IMR-90 (cell line): Measurements from ENCODE around the gene UBN1. TPM values are rescaled to one million over a fixed set of nuclear protein-coding genes. Genes with fewer than 3 reads are reported as not detected.

Experiments used
- ATAC-seq: fragments of 200-7000 bp; cut with Tn5 transposase; 2 replicates; pipeline ENCODE4 v1.9.1; 2020; ENCODE audit warnings: low read depth, mild to moderate bottlenecking, moderate library complexity
- BruUV-seq: library from RNA; stranded (reverse); fragments of 400-500 nt; replicated peaks from 2 replicates; lab custom pipeline; 2021; lab: Mats Ljungman, UMichigan
- CTCF ChIA-PET: fragments of 300-600 bp; formaldehyde crosslinking; extraction: SDS; loops from one replicate; lab custom pipeline; 2021; ENCODE audit warnings: antibody characterized with exemption; lab: Yijun Ruan, JAX
- POLR2A ChIA-PET: fragments of 300-600 bp; sonication (Branson Sonifier 250); formaldehyde crosslinking; loops from one replicate; lab custom pipeline; 2022; ENCODE audit warnings: antibody characterized with exemption; ENCODE audit not compliant: unreplicated experiment; lab: Charles Lee
- DNase-seq: peaks from one replicate; pipeline ENCODE4 v3.0.0; 2013
- H2AFZ ChIP-seq: replicated peaks from 2 replicates; pipeline ENCODE3; 2013; ENCODE audit warnings: low read length, mild to moderate bottlenecking; ENCODE audit not compliant: poor library complexity
- H2AK5ac ChIP-seq: 2 replicates; pipeline ENCODE4 v1.6.1; 2013; ENCODE audit warnings: low read depth, low read length, inconsistent platforms
- H2AK9ac ChIP-seq: replicated peaks from 2 replicates; pipeline ENCODE3; 2013; ENCODE audit warnings: mild to moderate bottlenecking, low read depth, low read length, moderate library complexity; ENCODE audit not compliant: poor library complexity
- H2BK120ac ChIP-seq: 2 replicates; pipeline ENCODE4 v1.6.1; 2013; ENCODE audit warnings: low read depth, low read length, inconsistent platforms
- H2BK15ac ChIP-seq: 3 replicates; pipeline ENCODE4 v1.6.1; 2013; ENCODE audit warnings: low read depth, low read length, inconsistent platforms
- H2BK20ac ChIP-seq: 2 replicates; pipeline ENCODE4 v1.6.1; 2013; ENCODE audit warnings: low read depth, mild to moderate bottlenecking, inconsistent platforms, low read length, moderate library complexity
- H2BK5ac ChIP-seq: 2 replicates; pipeline ENCODE4 v1.6.1; 2013; ENCODE audit warnings: mild to moderate bottlenecking, low read depth, low read length, inconsistent platforms; ENCODE audit not compliant: poor library complexity, severe bottlenecking
- H3K14ac ChIP-seq: replicated peaks from 2 replicates; pipeline ENCODE4 v1.6.1; 2013; ENCODE audit warnings: low read depth, low read length, inconsistent platforms
- H3K18ac ChIP-seq: 2 replicates; pipeline ENCODE4 v1.6.1; 2013; ENCODE audit warnings: low read depth, low read length, control low read depth
- H3K23ac ChIP-seq: 2 replicates; pipeline ENCODE4 v1.6.1; 2013; ENCODE audit warnings: low read depth, low read length, inconsistent platforms
- H3K27ac ChIP-seq: 2 replicates; pipeline ENCODE4 v1.5.1; 2013; ENCODE audit warnings: mild to moderate bottlenecking, control low read depth, low read length; ENCODE audit not compliant: insufficient read depth
- H3K27me3 ChIP-seq: 2 replicates; pipeline ENCODE4 v1.6.1; 2013; ENCODE audit warnings: low read length; ENCODE audit not compliant: control insufficient read depth, insufficient read depth
- H3K36me3 ChIP-seq: 2 replicates; pipeline ENCODE4 v1.6.1; 2013; ENCODE audit warnings: low read length, mixed read lengths; ENCODE audit not compliant: control insufficient read depth, insufficient read depth
- H3K4ac ChIP-seq: 2 replicates; pipeline ENCODE4 v1.6.1; 2013; ENCODE audit warnings: low read depth, low read length, inconsistent platforms
- H3K4me1 ChIP-seq: 2 replicates; pipeline ENCODE4 v1.6.1; 2013; ENCODE audit warnings: low read length, mixed read lengths; ENCODE audit not compliant: control insufficient read depth, insufficient read depth
- H3K4me2 ChIP-seq: 2 replicates; pipeline ENCODE4 v1.6.1; 2013; ENCODE audit warnings: low read depth, mild to moderate bottlenecking, control low read depth, low read length, moderate library complexity
- H3K4me3 ChIP-seq: 2 replicates; pipeline ENCODE4 v1.5.1; 2013; ENCODE audit warnings: low read depth, mild to moderate bottlenecking, control low read depth, low read length, moderate library complexity; ENCODE audit not compliant: insufficient read depth
- H3K56ac ChIP-seq: 2 replicates; pipeline ENCODE4 v1.6.1; 2013; ENCODE audit warnings: low read length, inconsistent platforms; ENCODE audit not compliant: insufficient read depth; ENCODE audit errors: extremely low read depth
- H3K79me1 ChIP-seq, 2 experiments: 2 replicates each; pipeline ENCODE4 v1.6.1; 2013; ENCODE audit warnings: low read length in 2 of 2, inconsistent platforms in 1 of 2, low read depth in 1 of 2
- H3K9ac ChIP-seq: 2 replicates; pipeline ENCODE4 v1.6.1; 2013; ENCODE audit warnings: low read depth, low read length, control low read depth
- H3K9me1 ChIP-seq: 2 replicates; pipeline ENCODE4 v1.6.1; 2013; ENCODE audit warnings: low read length, inconsistent platforms; ENCODE audit not compliant: insufficient read depth
- H3K9me3 ChIP-seq: 2 replicates; pipeline ENCODE4 v1.6.1; 2013; ENCODE audit warnings: low read length; ENCODE audit not compliant: control insufficient read depth, insufficient read depth
- H4K20me1 ChIP-seq: 2 replicates; pipeline ENCODE4 v1.6.1; 2013; ENCODE audit warnings: low read length, inconsistent platforms; ENCODE audit not compliant: insufficient read depth
- H4K5ac ChIP-seq: 2 replicates; pipeline ENCODE4 v1.6.1; 2013; ENCODE audit warnings: mild to moderate bottlenecking, low read depth, low read length, control low read depth
- H4K8ac ChIP-seq, 2 experiments: 2 replicates each; pipeline ENCODE4 v1.6.1; 2013; ENCODE audit warnings: low read depth in 2 of 2, low read length in 2 of 2, control low read depth in 1 of 2, inconsistent platforms in 1 of 2
- H4K91ac ChIP-seq: 2 replicates; pipeline ENCODE4 v1.6.1; 2013; ENCODE audit warnings: low read depth, low read length, inconsistent platforms; ENCODE audit not compliant: insufficient read depth
- BHLHE40 ChIP-seq: fragments of 150-350 bp; IDR thresholded peaks from 2 replicates; pipeline ENCODE4 v1.6.1; 2016; ENCODE audit warnings: mild to moderate bottlenecking, low read depth, low read length
- CHD1 ChIP-seq: IDR thresholded peaks from 2 replicates; pipeline ENCODE4 v1.6.1; 2012; ENCODE audit warnings: low read depth, low read length, improper control_type of control experiment
- FOS ChIP-seq: fragments of 150-350 bp; IDR thresholded peaks from 2 replicates; pipeline ENCODE4 v1.6.1; 2016; ENCODE audit warnings: low read depth, low read length
- MAFK ChIP-seq: IDR thresholded peaks from 2 replicates; pipeline ENCODE4 v1.6.1; 2012; ENCODE audit warnings: low read depth, low read length, improper control_type of control experiment
- RAD21 ChIP-seq: IDR thresholded peaks from 2 replicates; pipeline ENCODE4 v1.6.1; 2012; ENCODE audit warnings: low read length, improper control_type of control experiment
- RFX5 ChIP-seq: IDR thresholded peaks from 2 replicates; pipeline ENCODE4 v1.8.0; 2012; ENCODE audit warnings: low read depth, mild to moderate bottlenecking, low read length, moderate library complexity
- WGBS, 2 experiments: methylation state at CpG; one replicate each; pipeline versions ENCODE4 v1.1.5 to v1.1.7; 2013; ENCODE audit warnings: missing lambda C conversion rate in 2 of 2; ENCODE audit not compliant: insufficient read length in 1 of 2; ENCODE audit errors: extremely low coverage in 2 of 2; 5-methylcytosine and 5-hydroxymethylcytosine counted together
- dilution Hi-C: fragments of 300-500 bp; cut with HindIII; formaldehyde crosslinking; loops from one replicate; pipeline ENCODE4 v1.14.3; 2018; ENCODE audit warnings: low sequenced_read_pairs; ENCODE audit not compliant: unreplicated experiment
- in situ Hi-C: fragments of 300-500 bp; cut with MboI; formaldehyde crosslinking; loops from 3 replicates; pipeline ENCODE4 v1.14.3; 2019; ENCODE audit warnings: low sequenced_read_pairs, inconsistent platforms, mixed read lengths
- intact Hi-C: fragments of 100-400 bp; cut with micrococcal nuclease; formaldehyde crosslinking; loops from 2 replicates; pipeline ENCODE4 v1.10.0; 2022
- polyA plus RNA-seq, 3 experiments: library from polyadenylated mRNA; depleted of rRNA; stranded (reverse); fragments of >200 nt; gene quantifications; 2 replicates each; pipeline ENCODE4 v1.2.3, GENCODE V29; 2012; ENCODE audit warnings: low replicate concordance in 1 of 3
- total RNA-seq: library from RNA; depleted of rRNA; stranded (reverse); fragments of >200 nt; gene quantifications from 2 replicates; pipeline ENCODE4 v1.2.3, GENCODE V29; 2012
- TF ChIP-seq, protein P1 (sequence below): fragments of 150-350 bp; IDR thresholded peaks from 2 replicates; pipeline ENCODE4 v1.6.1; 2017; ENCODE audit warnings: mild to moderate bottlenecking, antibody characterized with exemption, low read length, low read depth
- TF ChIP-seq, protein P2 (sequence below): fragments of 150-350 bp; IDR thresholded peaks from 2 replicates; pipeline ENCODE4 v1.6.1; 2016; ENCODE audit warnings: low read depth, mild to moderate bottlenecking, low read length, moderate library complexity, borderline replicate concordance

The UBN1 gene
- total and polyA plus RNA-seq, 2 of the 4 experiments (the other 2 are of a cell fraction): 5.7 to 16.3 TPM

DNA sequence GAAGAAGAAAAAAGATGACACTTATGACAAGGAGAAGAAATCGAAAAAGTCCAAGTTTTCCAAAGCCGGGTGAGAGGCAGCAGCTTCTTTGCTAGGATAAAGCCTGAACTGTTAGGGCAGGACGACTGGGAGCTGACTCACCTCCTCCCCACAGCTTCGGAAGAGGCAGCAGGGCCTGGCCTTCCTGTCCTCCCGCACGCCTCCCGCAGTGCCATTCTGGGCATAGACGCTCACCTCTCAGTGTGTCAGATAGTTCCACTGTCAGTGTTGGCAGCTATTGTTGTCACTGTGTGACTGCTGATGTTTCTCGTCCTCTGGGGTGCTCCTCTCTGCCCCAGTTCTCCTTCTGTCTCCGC is 12.6 kb downstream of the UBN1 start:
- ChIA-PET POLR2A (no interaction called here), CTCF (no interaction called here)
- dilution Hi-C loops: no loop called here
- 81% methylated on average over 5 of the region's 10 CpGs; no CpG with 5 or more reads in 1 of the 2 experiments for WGBS, 2 experiments
- H3K18ac ChIP-seq: no peak overlapping the region
- H4K8ac ChIP-seq: no peak overlapping the region
- peaks cover 51% of the 10 kb centered on the region for H3K36me3 ChIP-seq
- H3K56ac ChIP-seq: no peak overlapping the region
- no peak overlapping the region for H3K9ac ChIP-seq
- TF ChIP-seq FOS (no peak), BHLHE40 (no peak), RAD21 (no peak), MAFK (no peak), RFX5 (no peak), CHD1 (no peak)
- TF ChIP-seq, protein P1, sequence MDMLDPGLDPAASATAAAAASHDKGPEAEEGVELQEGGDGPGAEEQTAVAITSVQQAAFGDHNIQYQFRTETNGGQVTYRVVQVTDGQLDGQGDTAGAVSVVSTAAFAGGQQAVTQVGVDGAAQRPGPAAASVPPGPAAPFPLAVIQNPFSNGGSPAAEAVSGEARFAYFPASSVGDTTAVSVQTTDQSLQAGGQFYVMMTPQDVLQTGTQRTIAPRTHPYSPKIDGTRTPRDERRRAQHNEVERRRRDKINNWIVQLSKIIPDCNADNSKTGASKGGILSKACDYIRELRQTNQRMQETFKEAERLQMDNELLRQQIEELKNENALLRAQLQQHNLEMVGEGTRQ: no peak
- TF ChIP-seq, protein P2, sequence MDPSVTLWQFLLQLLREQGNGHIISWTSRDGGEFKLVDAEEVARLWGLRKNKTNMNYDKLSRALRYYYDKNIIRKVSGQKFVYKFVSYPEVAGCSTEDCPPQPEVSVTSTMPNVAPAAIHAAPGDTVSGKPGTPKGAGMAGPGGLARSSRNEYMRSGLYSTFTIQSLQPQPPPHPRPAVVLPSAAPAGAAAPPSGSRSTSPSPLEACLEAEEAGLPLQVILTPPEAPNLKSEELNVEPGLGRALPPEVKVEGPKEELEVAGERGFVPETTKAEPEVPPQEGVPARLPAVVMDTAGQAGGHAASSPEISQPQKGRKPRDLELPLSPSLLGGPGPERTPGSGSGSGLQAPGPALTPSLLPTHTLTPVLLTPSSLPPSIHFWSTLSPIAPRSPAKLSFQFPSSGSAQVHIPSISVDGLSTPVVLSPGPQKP: no peak
- no peaks in the 10 kb centered on the region for H3K27me3 ChIP-seq
- no peak overlapping the region for H3K4me2 ChIP-seq
- no peak overlapping the region for H3K27ac ChIP-seq
- H3K9me1 ChIP-seq: 0 out of 2 replicates have a peak, but pooled peaks cover 3% of the 10 kb centered on the region
- no peak overlapping the region for H3K4ac ChIP-seq
- H2BK5ac ChIP-seq: no peak overlapping the region
- BruUV-seq: no TSS peak
- DNase-seq: peak; percentile 29
- no peak overlapping the region for H2BK120ac ChIP-seq
- H4K20me1 ChIP-seq: peaks cover 18% of the 10 kb centered on the region; the same call in 1 of the 2 replicates
- no peak overlapping the region for H3K14ac ChIP-seq
- in situ Hi-C loops: no loop called here
- H3K79me1 ChIP-seq: peaks cover 27 to 49% of the 10 kb centered on the region in 2 experiments
- H3K4me1 ChIP-seq: no peaks in the 10 kb centered on the region; the same call in 1 of the 2 replicates
- H3K9me3 ChIP-seq: no peaks in the 10 kb centered on the region
- no peak overlapping the region for H3K23ac ChIP-seq
- H2AFZ ChIP-seq: no peak overlapping the region
- no peak overlapping the region for H4K5ac ChIP-seq
- ATAC-seq: peak; percentile 56
- no peak overlapping the region for H2BK15ac ChIP-seq
- no peak overlapping the region for H4K91ac ChIP-seq
- H2AK5ac ChIP-seq: no peak overlapping the region
- intact Hi-C loops: no loop called here
- H3K4me3 ChIP-seq: no peak overlapping the region
- H2BK20ac ChIP-seq: no peak overlapping the region
- H2AK9ac ChIP-seq: no peak overlapping the region
